HCT116 (cell line): ENCODE results near the gene NLRP12. TPM values are rescaled to one million over a fixed set of nuclear protein-coding genes. Genes with fewer than 3 reads are reported as not detected.

Experiments
- ATAC-seq: fragments of 200-7000 bp; cut with Tn5 transposase; 2 replicates; pipeline ENCODE4 v1.9.1; 2020; ENCODE audit warnings: mild to moderate bottlenecking, moderate library complexity
- BruUV-seq: library from RNA; stranded (reverse); fragments of 400-500 nt; replicated peaks from 2 replicates; lab custom pipeline; 2021; lab: Mats Ljungman, UMichigan
- CTCF ChIA-PET: fragments of 300-600 bp; sonication (Branson Sonifier 250); formaldehyde crosslinking; loops from one replicate; lab custom pipeline; 2021; ENCODE audit warnings: antibody characterized with exemption; lab: Charles Lee
- POLR2A ChIA-PET: fragments of 300-600, 350-600 bp; sonication (Branson Sonifier 250); formaldehyde crosslinking; loops from one replicate; lab custom pipeline; 2021; ENCODE audit warnings: antibody characterized with exemption; lab: Charles Lee
- RAD21 ChIA-PET, 2 experiments: fragments of 300-600 bp; sonication (Branson Sonifier 250); formaldehyde crosslinking; loops; one replicate each; lab custom pipeline; 2023; ENCODE audit warnings: low total read pairs in 2 of 2; ENCODE audit not compliant: uncharacterized antibody in 2 of 2, unreplicated experiment in 2 of 2, low non-redundant PET in 1 of 2; lab: Charles Lee
- DNase-seq: peaks from one replicate; pipeline ENCODE4 v3.0.0-alpha.2; 2010; ENCODE audit warnings: low read depth, low spot score
- H2AFZ ChIP-seq: fragments of 200-600 bp; shearing (Covaris generic), sonication (generic); 2 replicates; pipeline ENCODE4 v1.6.1; 2017; ENCODE audit warnings: low read depth, mixed run types, mixed read lengths, antibody characterized with exemption, low read length; ENCODE audit not compliant: poor library complexity, severe bottlenecking
- H3K27ac ChIP-seq: 2 replicates; pipeline ENCODE4 v1.5.1; 2012; ENCODE audit warnings: low read depth, low read length
- H3K27me3 ChIP-seq: fragments of 200-600 bp; sonication (generic); 2 replicates; pipeline ENCODE4 v1.6.1; 2016; ENCODE audit warnings: mixed run types, low read length, mixed read lengths; ENCODE audit not compliant: insufficient read depth
- H3K36me3 ChIP-seq, 2 experiments: fragments of 200-500 bp in 1 of 2; fragments of 200-600 bp in 1 of 2; sonication (Bioruptor generic) in 1 of 2; sonication (generic) in 1 of 2; 2 replicates each; pipeline versions ENCODE4 v1.5.1 to v1.6.1; 2014 to 2016; ENCODE audit warnings: low read length in 2 of 2, inconsistent platforms in 1 of 2, mixed read lengths in 1 of 2, mixed run types in 1 of 2; ENCODE audit not compliant: insufficient read depth in 2 of 2, control insufficient read depth in 1 of 2
- H3K4me1 ChIP-seq, 2 experiments: fragments of 200-600 bp in 1 of 2; sonication (generic) in 1 of 2; 2 replicates each; pipeline versions ENCODE4 v1.5.1 to v1.6.1; 2012 to 2017; ENCODE audit warnings: low read length in 2 of 2, inconsistent platforms in 1 of 2, mild to moderate bottlenecking in 1 of 2, mixed read lengths in 1 of 2, mixed run types in 1 of 2, moderate library complexity in 1 of 2; ENCODE audit not compliant: insufficient read depth in 2 of 2, control insufficient read depth in 1 of 2
- H3K4me2 ChIP-seq: fragments of 200-600 bp; sonication (generic); 2 replicates; pipeline ENCODE4 v1.6.1; 2017; ENCODE audit warnings: mixed run types, low read length, mixed read lengths
- H3K4me3 ChIP-seq, 2 experiments: fragments of 200-600 bp in 1 of 2; sonication (generic) in 1 of 2; replicated peaks in 1 of 2; 2 replicates each; pipeline ENCODE4 v1.5.1; 2011 to 2016; ENCODE audit warnings: low read length in 2 of 2, control low read depth in 1 of 2, low read depth in 1 of 2, mild to moderate bottlenecking in 1 of 2, mixed read lengths in 1 of 2, mixed run types in 1 of 2
- H3K79me2 ChIP-seq: fragments of 200-600 bp; sonication (generic); 2 replicates; pipeline ENCODE4 v1.6.1; 2017; ENCODE audit warnings: mild to moderate bottlenecking, mixed run types, low read length, moderate library complexity, mixed read lengths; ENCODE audit not compliant: insufficient read depth
- H3K9ac ChIP-seq: fragments of 200-600 bp; sonication (generic); 2 replicates; pipeline ENCODE4 v1.6.1; 2016; ENCODE audit warnings: low read length, mixed read lengths
- H3K9me2 ChIP-seq: fragments of 200-600 bp; sonication (generic), shearing (Covaris generic); 2 replicates; pipeline ENCODE4 v1.6.1; 2017; ENCODE audit warnings: mixed run types, mild to moderate bottlenecking, moderate library complexity; ENCODE audit not compliant: insufficient read depth
- H3K9me3 ChIP-seq, 2 experiments: fragments of 200-500 bp in 1 of 2; fragments of 200-600 bp in 1 of 2; sonication (Bioruptor generic) in 1 of 2; sonication (generic) in 1 of 2; 2 replicates each; pipeline ENCODE4 v1.6.1; 2014 to 2017; ENCODE audit warnings: low read length in 2 of 2, mixed read lengths in 2 of 2, inconsistent platforms in 1 of 2, low read depth in 1 of 2, mild to moderate bottlenecking in 1 of 2, mixed run types in 1 of 2, moderate library complexity in 1 of 2; ENCODE audit not compliant: control insufficient read depth in 1 of 2, insufficient read depth in 1 of 2
- H4K20me1 ChIP-seq: fragments of 200-600 bp; sonication (generic), shearing (Covaris generic); 2 replicates; pipeline ENCODE4 v1.6.1; 2017; ENCODE audit warnings: mixed run types, mild to moderate bottlenecking, moderate library complexity; ENCODE audit not compliant: insufficient read depth
- CBX3 ChIP-seq: IDR thresholded peaks from 2 replicates; pipeline ENCODE4 v1.6.1; 2012; ENCODE audit warnings: low read depth
- CEBPB ChIP-seq: IDR thresholded peaks from 2 replicates; pipeline ENCODE4 v1.6.1; 2012; ENCODE audit warnings: low read depth
- EGR1 ChIP-seq: IDR thresholded peaks from 2 replicates; pipeline ENCODE4 v1.6.1; 2012; ENCODE audit warnings: low read depth
- ELF1 ChIP-seq: IDR thresholded peaks from 2 replicates; pipeline ENCODE4 v1.6.1; 2012; ENCODE audit warnings: low read depth, borderline replicate concordance
- EZH2phosphoT487 ChIP-seq: fragments of 200-600 bp; IDR thresholded peaks from 2 replicates; pipeline ENCODE4 v1.6.1; 2018; ENCODE audit warnings: antibody characterized with exemption, borderline replicate concordance
- POLR2AphosphoS5 ChIP-seq: IDR thresholded peaks from 2 replicates; pipeline ENCODE4 v1.6.1; 2011; ENCODE audit warnings: mild to moderate bottlenecking, low read depth, low read length, moderate library complexity
- RAD21 ChIP-seq: IDR thresholded peaks from 2 replicates; pipeline ENCODE4 v1.6.1; 2012; ENCODE audit warnings: low read depth, mild to moderate bottlenecking
- SP1 ChIP-seq: IDR thresholded peaks from 2 replicates; pipeline ENCODE4 v1.6.1; 2012; ENCODE audit warnings: low read depth
- SRF ChIP-seq: IDR thresholded peaks from 2 replicates; pipeline ENCODE4 v1.6.1; 2012; ENCODE audit warnings: low read depth
- TCF7L2 ChIP-seq: IDR thresholded peaks from 2 replicates; pipeline ENCODE4 v1.7.0; 2011; ENCODE audit warnings: borderline replicate concordance, inconsistent platforms; ENCODE audit not compliant: insufficient read depth, insufficient read length; ENCODE audit errors: extremely low read depth
- YY1 ChIP-seq: IDR thresholded peaks from 2 replicates; pipeline ENCODE4 v1.6.1; 2011; ENCODE audit warnings: low read length, low read depth, moderate library complexity, mild to moderate bottlenecking; ENCODE audit not compliant: insufficient replicate concordance; ENCODE audit errors: extremely low read depth
- intact Hi-C: fragments of 100-400 bp; cut with micrococcal nuclease; formaldehyde crosslinking; loops from 2 replicates; pipeline ENCODE4 v1.10.0; 2022
- total RNA-seq: library from RNA; stranded (reverse); gene quantifications from one replicate; pipeline ENCODE4 v1.2.1, GENCODE V29; 2021; ENCODE audit not compliant: unreplicated experiment
- TF ChIP-seq, protein P1 (sequence below), 3 experiments: fragments of 200-600 bp in 1 of 3; sonication (generic) in 1 of 3; IDR thresholded peaks in 2 of 3; conservative IDR thresholded peaks in 1 of 3; 2 replicates each; pipeline ENCODE4 v1.5.1; 2012 to 2017; ENCODE audit warnings: low read depth in 2 of 3, low read length in 2 of 3, antibody characterized with exemption in 1 of 3, borderline replicate concordance in 1 of 3, control low read depth in 1 of 3, mild to moderate bottlenecking in 1 of 3, mixed read lengths in 1 of 3, mixed run types in 1 of 3, moderate library complexity in 1 of 3; ENCODE audit not compliant: insufficient read depth in 1 of 3
- TF ChIP-seq, protein P2 (sequence below): IDR thresholded peaks from 2 replicates; pipeline ENCODE4 v1.6.1; 2012

Gene NLRP12
- total RNA-seq, 1 experiment from 2014 or later = 0.25 TPM

DNA sequence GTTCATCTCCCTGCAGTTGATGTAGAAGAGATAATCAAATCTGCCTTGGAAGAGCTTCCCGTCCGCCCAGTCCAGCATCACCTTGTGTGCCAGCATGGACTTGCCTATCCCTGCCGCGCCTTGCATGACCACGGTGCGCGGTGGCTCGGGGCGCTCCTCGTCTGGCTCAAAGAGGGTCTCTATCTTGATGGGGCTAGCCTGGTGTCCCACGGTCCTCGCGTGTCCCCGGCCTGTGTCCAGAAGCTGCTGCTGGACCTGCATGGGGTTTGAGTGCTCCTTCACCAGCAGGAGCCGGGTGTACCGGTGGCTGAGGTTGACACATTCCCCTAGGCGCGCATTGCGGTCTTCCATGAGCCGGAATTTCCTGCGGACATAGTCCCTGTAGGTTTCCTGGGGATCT is 13.2 kb downstream of the NLRP12 start (continued):
- TF ChIP-seq TCF7L2 = no peak
- TF ChIP-seq CBX3 = no peak
- TF ChIP-seq EGR1 = no peak
- no peak for TF ChIP-seq ELF1
- TF ChIP-seq SRF = no peak
- TF ChIP-seq POLR2AphosphoS5 = no peak
- no peak for TF ChIP-seq RAD21
- TF ChIP-seq, all 23 proteins: peak for 0

DNA sequence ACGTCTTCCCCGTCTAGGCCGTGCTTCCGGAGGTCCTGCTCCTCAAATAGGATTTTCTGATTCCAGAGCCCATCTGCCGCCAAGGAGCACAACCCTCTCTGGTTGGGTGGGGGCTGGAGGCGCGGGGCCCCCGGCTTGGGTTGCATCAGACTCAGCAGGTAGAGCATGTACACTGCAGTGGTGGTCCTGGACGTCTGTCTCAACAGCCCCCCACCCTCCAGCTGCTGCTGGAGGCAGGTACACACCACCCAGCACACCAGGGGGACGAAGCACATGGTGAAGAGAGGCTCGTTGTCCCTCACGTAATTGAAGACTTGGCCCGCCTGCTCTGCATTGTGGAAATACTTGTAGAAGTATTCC is 13.9 kb downstream of the NLRP12 start:
- DNase-seq = no peak
- no peak overlapping the region for H2AFZ ChIP-seq
- no peaks in the 10 kb centered on the region for H4K20me1 ChIP-seq
- H3K27me3 ChIP-seq = no peaks in the 10 kb centered on the region
- H3K79me2 ChIP-seq = no peaks in the 10 kb centered on the region
- POLR2A ChIA-PET = interaction anchor here (1.9 kb wide), 1 partner anchor 327 kb away, joined by 4 read pairs; the partner anchor contains the start of gene CNOT3
- BruUV-seq = no TSS peak
- H3K9me3 ChIP-seq = no peaks in the 10 kb centered on the region
- TF ChIP-seq CBX3 (no peak), TCF7L2 (no peak), SP1 (no peak), YY1 (no peak), EZH2phosphoT487 (no peak), ELF1 (no peak), POLR2AphosphoS5 (no peak), CEBPB (no peak)
- TF ChIP-seq, protein P1, sequence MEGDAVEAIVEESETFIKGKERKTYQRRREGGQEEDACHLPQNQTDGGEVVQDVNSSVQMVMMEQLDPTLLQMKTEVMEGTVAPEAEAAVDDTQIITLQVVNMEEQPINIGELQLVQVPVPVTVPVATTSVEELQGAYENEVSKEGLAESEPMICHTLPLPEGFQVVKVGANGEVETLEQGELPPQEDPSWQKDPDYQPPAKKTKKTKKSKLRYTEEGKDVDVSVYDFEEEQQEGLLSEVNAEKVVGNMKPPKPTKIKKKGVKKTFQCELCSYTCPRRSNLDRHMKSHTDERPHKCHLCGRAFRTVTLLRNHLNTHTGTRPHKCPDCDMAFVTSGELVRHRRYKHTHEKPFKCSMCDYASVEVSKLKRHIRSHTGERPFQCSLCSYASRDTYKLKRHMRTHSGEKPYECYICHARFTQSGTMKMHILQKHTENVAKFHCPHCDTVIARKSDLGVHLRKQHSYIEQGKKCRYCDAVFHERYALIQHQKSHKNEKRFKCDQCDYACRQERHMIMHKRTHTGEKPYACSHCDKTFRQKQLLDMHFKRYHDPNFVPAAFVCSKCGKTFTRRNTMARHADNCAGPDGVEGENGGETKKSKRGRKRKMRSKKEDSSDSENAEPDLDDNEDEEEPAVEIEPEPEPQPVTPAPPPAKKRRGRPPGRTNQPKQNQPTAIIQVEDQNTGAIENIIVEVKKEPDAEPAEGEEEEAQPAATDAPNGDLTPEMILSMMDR (IDR thresholded peaks at IDR 0.05 in 2 of 3, conservative IDR thresholded peaks at IDR 0.05 in 1 of 3; ENCODE audit: borderline replicate concordance in 1 of 3, insufficient read depth in 1 of 3, low read depth in 2 of 3, low read length in 2 of 3) = no peak
- TF ChIP-seq, protein P2, sequence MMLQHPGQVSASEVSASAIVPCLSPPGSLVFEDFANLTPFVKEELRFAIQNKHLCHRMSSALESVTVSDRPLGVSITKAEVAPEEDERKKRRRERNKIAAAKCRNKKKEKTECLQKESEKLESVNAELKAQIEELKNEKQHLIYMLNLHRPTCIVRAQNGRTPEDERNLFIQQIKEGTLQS = no peak
- TF ChIP-seq, all 23 proteins: peak for 0
- CTCF ChIA-PET = interaction anchor here (0.9 to 4.8 kb wide), 6 partner anchors 10 to 237 kb away, joined by 3 to 60 read pairs (median 18); no protein-coding TSS in a partner anchor
- no peaks in the 10 kb centered on the region for H3K4me1 ChIP-seq
- no peak overlapping the region for H3K4me2 ChIP-seq
- no peaks in the 10 kb centered on the region for H3K9me2 ChIP-seq
- no peak for ATAC-seq
- no peak overlapping the region for H3K4me3 ChIP-seq
- RAD21 ChIA-PET = interaction anchor here in 1 of 2 experiments (2.0 kb wide), 1 partner anchor 214 kb away, joined by 11 read pairs; no protein-coding TSS in a partner anchor
- no peak overlapping the region for H3K27ac ChIP-seq
- no peak overlapping the region for H3K9ac ChIP-seq
- no peaks in the 10 kb centered on the region for H3K36me3 ChIP-seq
- intact Hi-C loops = no loop called here
